ENCODE results near the gene DHRS7B. TPM values are rescaled to one million over a fixed set of nuclear protein-coding genes. Genes with fewer than 3 reads are reported as not detected.
"Not testable (repeated sequence)": the region's sequence is repeated elsewhere in the genome, so short reads cannot be mapped to it uniquely, and the experiment has no call there.

Gene DHRS7B
- total and polyA plus RNA-seq, 2 donors (not counting 1 experiment from before 2014, with no cell fraction given) = 15.5 to 21.5 TPM

- H2AFZ ChIP-seq (ENCODE audit: low read length) = no peak overlapping the region
- no peaks in the 10 kb centered on the region for H3K36me3 ChIP-seq (ENCODE audit: control insufficient read depth, insufficient read depth, low read length)
- TF ChIP-seq CTCF (conservative IDR thresholded peaks at IDR 0.05 in 1 of 2, IDR thresholded peaks at IDR 0.05 in 1 of 2; ENCODE audit: low read depth in 1 of 2, low read length in 2 of 2) (no peak), EZH2 (IDR thresholded peaks at IDR 0.05; ENCODE audit: low read length, missing control alignments) (no peak)
- no peak overlapping the region for H3K4me3 ChIP-seq (replicated peaks in 1 of 4; ENCODE audit: control extremely low read depth in 1 of 4, insufficient read depth in 1 of 4, low read depth in 3 of 4, low read length in 4 of 4)
- H4K20me1 ChIP-seq (ENCODE audit: control insufficient read depth, extremely low read depth, insufficient read depth, low read length) = no peaks in the 10 kb centered on the region
- no peaks in the 10 kb centered on the region for H3K27me3 ChIP-seq (ENCODE audit: control insufficient read depth, insufficient read depth, low read length)
- H3K4me1 ChIP-seq (ENCODE audit: control insufficient read depth, extremely low read depth, insufficient read depth, low read length) = no peaks in the 10 kb centered on the region
- no peak overlapping the region for H3K4me2 ChIP-seq (ENCODE audit: extremely low read depth, insufficient read depth, low read length)
- H3K9ac ChIP-seq (ENCODE audit: insufficient read depth, low read length) = no peak overlapping the region
- no peaks in the 10 kb centered on the region for H3K9me3 ChIP-seq (ENCODE audit: control insufficient read depth, insufficient read depth, low read depth, low read length)
- H3K27ac ChIP-seq (ENCODE audit: insufficient read depth, low read length) = no peak overlapping the region
- no peaks in the 10 kb centered on the region for H3K79me2 ChIP-seq (ENCODE audit: control insufficient read depth, insufficient read depth, low read length)
- no peak for DNase-seq (ENCODE audit: low read depth in 2 of 2)
Measured at GRCh38 chr17:21143695-21144094, 16.9 kb downstream of the DHRS7B start.

GRCh38 chr17:21144299-21144698 lies 17.5 kb downstream of the DHRS7B start:
- H2AFZ ChIP-seq (ENCODE audit: low read length); H3K4me2 ChIP-seq (ENCODE audit: extremely low read depth, insufficient read depth, low read length); H3K4me3 ChIP-seq (replicated peaks in 1 of 4; ENCODE audit: control extremely low read depth in 1 of 4, insufficient read depth in 1 of 4, low read depth in 3 of 4, low read length in 4 of 4); H4K20me1 ChIP-seq (ENCODE audit: control insufficient read depth, extremely low read depth, insufficient read depth, low read length); H3K79me2 ChIP-seq (ENCODE audit: control insufficient read depth, insufficient read depth, low read length); H3K27me3 ChIP-seq (ENCODE audit: control insufficient read depth, insufficient read depth, low read length); H3K9ac ChIP-seq (ENCODE audit: insufficient read depth, low read length); DNase-seq (ENCODE audit: low read depth in 2 of 2); H3K4me1 ChIP-seq (ENCODE audit: control insufficient read depth, extremely low read depth, insufficient read depth, low read length); H3K27ac ChIP-seq (ENCODE audit: insufficient read depth, low read length); H3K36me3 ChIP-seq (ENCODE audit: control insufficient read depth, insufficient read depth, low read length); H3K9me3 ChIP-seq (ENCODE audit: control insufficient read depth, insufficient read depth, low read depth, low read length): not testable (repeated sequence)

- Histone ChIP-seq H3K27me3 (ENCODE audit: control insufficient read depth, insufficient read depth, low read length) (no peaks in the 10 kb centered on the region), H3K9me3 (ENCODE audit: control insufficient read depth, insufficient read depth, low read depth, low read length) (no peaks in the 10 kb centered on the region), H3K79me2 (ENCODE audit: control insufficient read depth, insufficient read depth, low read length) (no peaks in the 10 kb centered on the region), H2AFZ (ENCODE audit: low read length) (no peak overlapping the region), H3K27ac (ENCODE audit: insufficient read depth, low read length) (no peak overlapping the region), H4K20me1 (ENCODE audit: control insufficient read depth, extremely low read depth, insufficient read depth, low read length) (no peaks in the 10 kb centered on the region), H3K9ac (ENCODE audit: insufficient read depth, low read length) (no peak overlapping the region), H3K4me2 (ENCODE audit: extremely low read depth, insufficient read depth, low read length) (no peak overlapping the region), H3K4me3 (replicated peaks in 1 of 4; ENCODE audit: control extremely low read depth in 1 of 4, insufficient read depth in 1 of 4, low read depth in 3 of 4, low read length in 4 of 4) (no peak overlapping the region), H3K4me1 (ENCODE audit: control insufficient read depth, extremely low read depth, insufficient read depth, low read length) (no peaks in the 10 kb centered on the region), H3K36me3 (ENCODE audit: control insufficient read depth, insufficient read depth, low read length) (no peaks in the 10 kb centered on the region)
- TF ChIP-seq EZH2 (IDR thresholded peaks at IDR 0.05; ENCODE audit: low read length, missing control alignments) (no peak), CTCF (conservative IDR thresholded peaks at IDR 0.05 in 1 of 2, IDR thresholded peaks at IDR 0.05 in 1 of 2; ENCODE audit: low read depth in 1 of 2, low read length in 2 of 2) (no peak)
- DNase-seq (ENCODE audit: low read depth in 2 of 2) = no peak
Measured at GRCh38 chr17:21146362-21147015, 19.7 kb downstream of the DHRS7B start.
